Measurements from ENCODE around the gene SEC23B. TPM values are rescaled to one million over a fixed set of nuclear protein-coding genes. Genes with fewer than 3 reads are reported as not detected.

Gene SEC23B
- total RNA-seq, 5 donors from 2014 or later (not counting 1 experiment from before 2014, with no cell fraction given), result 34.7 to 51.3 (median 42.1) TPM

GRCh38 chr20:18529041-18529440, 21.3 kb downstream of the SEC23B start:
- ChIA-PET POLR2A (interaction anchor here (0.5 kb wide), 2 partner anchors 22 to 46 kb away, joined by 5 to 9 read pairs; no protein-coding TSS in a partner anchor), CTCF (interaction anchor here (0.5 to 0.9 kb wide), 2 partner anchors 14 to 111 kb away, joined by 3 read pairs; no protein-coding TSS in a partner anchor)
- H3K4me1 Mint-ChIP-seq, result no peaks in the 10 kb centered on the region
- H3K4me1 ChIP-seq (ENCODE audit: control insufficient read depth in 1 of 2, extremely low read depth in 1 of 2, insufficient read depth in 2 of 2, low read length in 2 of 2), result no peaks in the 10 kb centered on the region
- DNase-seq (no peak), ATAC-seq (replicated peaks in 1 of 4) (no peak)
- no peaks in the 10 kb centered on the region for H3K27me3 ChIP-seq (replicated peaks in 1 of 2; ENCODE audit: control insufficient read depth in 2 of 2, extremely low read depth in 1 of 2, insufficient read depth in 2 of 2, low read length in 1 of 2)
- no peaks in the 10 kb centered on the region for H3K27me3 Mint-ChIP-seq
- no peak overlapping the region for H3K4me3 ChIP-seq (ENCODE audit: control insufficient read depth in 1 of 2, extremely low read depth in 1 of 2, low read length in 1 of 2)
- no peak overlapping the region for H3K4me3 Mint-ChIP-seq
- peaks cover 73% of the 10 kb centered on the region for H3K36me3 Mint-ChIP-seq
- no peaks in the 10 kb centered on the region for H3K9me3 ChIP-seq
- peaks cover 30 to 91% of the 10 kb centered on the region in 2 donors for H3K36me3 ChIP-seq (ENCODE audit: control insufficient read depth in 2 of 2, extremely low read depth in 1 of 2, insufficient read depth in 1 of 2, low read length in 1 of 2)
- no peaks in the 10 kb centered on the region for H3K9me3 Mint-ChIP-seq
- no peak overlapping the region for H3K27ac Mint-ChIP-seq
- no peak overlapping the region for H3K27ac ChIP-seq (ENCODE audit: low read length)

GRCh38 chr20:18532626-18533025, 24.9 kb downstream of the SEC23B start:
- peaks cover 73% of the 10 kb centered on the region for H3K36me3 Mint-ChIP-seq
- H3K4me3 ChIP-seq (ENCODE audit: control insufficient read depth in 1 of 2, extremely low read depth in 1 of 2, low read length in 1 of 2), result no peak overlapping the region
- ChIA-PET CTCF (no interaction called here), POLR2A (no interaction called here)
- no peaks in the 10 kb centered on the region for H3K9me3 Mint-ChIP-seq
- H3K27ac ChIP-seq (ENCODE audit: low read length), result no peak overlapping the region
- H3K27me3 ChIP-seq (replicated peaks in 1 of 2; ENCODE audit: control insufficient read depth in 2 of 2, extremely low read depth in 1 of 2, insufficient read depth in 2 of 2, low read length in 1 of 2), result no peaks in the 10 kb centered on the region
- no peak overlapping the region for H3K27ac Mint-ChIP-seq
- no peaks in the 10 kb centered on the region for H3K9me3 ChIP-seq
- WGBS (ENCODE audit: insufficient coverage), result 100% methylated on average over 1 of the region's 6 CpGs
- H3K4me3 Mint-ChIP-seq, result no peak overlapping the region
- peaks cover 21 to 77% of the 10 kb centered on the region in 2 donors for H3K36me3 ChIP-seq (ENCODE audit: control insufficient read depth in 2 of 2, extremely low read depth in 1 of 2, insufficient read depth in 1 of 2, low read length in 1 of 2)
- no peaks in the 10 kb centered on the region for H3K4me1 Mint-ChIP-seq
- ATAC-seq (replicated peaks in 1 of 4) (no peak), DNase-seq (no peak)
- H3K27me3 Mint-ChIP-seq, result no peaks in the 10 kb centered on the region
- H3K4me1 ChIP-seq (ENCODE audit: control insufficient read depth in 1 of 2, extremely low read depth in 1 of 2, insufficient read depth in 2 of 2, low read length in 2 of 2), result no peaks in the 10 kb centered on the region

GRCh38 chr20:18533491-18533890, 25.8 kb downstream of the SEC23B start:
- Histone ChIP-seq H3K36me3 (ENCODE audit: control insufficient read depth in 2 of 2, extremely low read depth in 1 of 2, insufficient read depth in 1 of 2, low read length in 1 of 2) (peaks cover 18 to 75% of the 10 kb centered on the region in 2 donors), H3K27ac (ENCODE audit: low read length) (no peak overlapping the region), H3K4me1 (ENCODE audit: control insufficient read depth in 1 of 2, extremely low read depth in 1 of 2, insufficient read depth in 2 of 2, low read length in 2 of 2) (no peaks in the 10 kb centered on the region), H3K9me3 (no peaks in the 10 kb centered on the region), H3K27me3 (replicated peaks in 1 of 2; ENCODE audit: control insufficient read depth in 2 of 2, extremely low read depth in 1 of 2, insufficient read depth in 2 of 2, low read length in 1 of 2) (no peaks in the 10 kb centered on the region), H3K4me3 (ENCODE audit: control insufficient read depth in 1 of 2, extremely low read depth in 1 of 2, low read length in 1 of 2) (no peak overlapping the region)
- Mint-ChIP-seq H3K9me3 (no peaks in the 10 kb centered on the region), H3K4me1 (no peaks in the 10 kb centered on the region), H3K4me3 (no peak overlapping the region), H3K36me3 (peaks cover 72% of the 10 kb centered on the region), H3K27ac (no peak overlapping the region), H3K27me3 (no peaks in the 10 kb centered on the region)
- ATAC-seq (replicated peaks in 1 of 4) (no peak), DNase-seq (no peak)
- ChIA-PET CTCF (no interaction called here), POLR2A (no interaction called here)
- WGBS (ENCODE audit: insufficient coverage), result no CpG with 5 or more reads among the region's 1 CpG

- no peak for ATAC-seq (replicated peaks in 1 of 4)
- no peak overlapping the region for H3K27ac Mint-ChIP-seq
- POLR2A ChIA-PET, result no interaction called here
Observed at GRCh38 chr20:18533978-18534644, 26.4 kb downstream of the SEC23B start.

GRCh38 chr20:18537651-18538050, 29.9 kb downstream of the SEC23B start:
- WGBS (ENCODE audit: insufficient coverage), result no CpG with 5 or more reads among the region's 2 CpGs
- no peak overlapping the region for H3K4me3 ChIP-seq (ENCODE audit: control insufficient read depth in 1 of 2, extremely low read depth in 1 of 2, low read length in 1 of 2)
- H3K4me1 Mint-ChIP-seq, result no peaks in the 10 kb centered on the region
- ChIA-PET CTCF (no interaction called here), POLR2A (no interaction called here)
- H3K27me3 Mint-ChIP-seq, result no peaks in the 10 kb centered on the region
- DNase-seq, result no peak
- H3K9me3 ChIP-seq, result no peaks in the 10 kb centered on the region
- H3K4me1 ChIP-seq (ENCODE audit: control insufficient read depth in 1 of 2, extremely low read depth in 1 of 2, insufficient read depth in 2 of 2, low read length in 2 of 2), result no peaks in the 10 kb centered on the region
- ATAC-seq (replicated peaks in 1 of 4), result no peak
- no peaks in the 10 kb centered on the region for H3K27me3 ChIP-seq (replicated peaks in 1 of 2; ENCODE audit: control insufficient read depth in 2 of 2, extremely low read depth in 1 of 2, insufficient read depth in 2 of 2, low read length in 1 of 2)
- H3K36me3 Mint-ChIP-seq, result peaks cover 63% of the 10 kb centered on the region
- H3K4me3 Mint-ChIP-seq, result no peak overlapping the region
- H3K27ac Mint-ChIP-seq, result no peak overlapping the region
- peaks cover 0 to 59% of the 10 kb centered on the region in 2 donors for H3K36me3 ChIP-seq (ENCODE audit: control insufficient read depth in 2 of 2, extremely low read depth in 1 of 2, insufficient read depth in 1 of 2, low read length in 1 of 2)
- H3K27ac ChIP-seq (ENCODE audit: low read length), result no peak overlapping the region
- H3K9me3 Mint-ChIP-seq, result no peaks in the 10 kb centered on the region

More at GRCh38 chr20:18533978-18534644, 26.4 kb downstream of the SEC23B start:
- Histone ChIP-seq H3K4me1 (ENCODE audit: control insufficient read depth in 1 of 2, extremely low read depth in 1 of 2, insufficient read depth in 2 of 2, low read length in 2 of 2) (no peaks in the 10 kb centered on the region), H3K27me3 (replicated peaks in 1 of 2; ENCODE audit: control insufficient read depth in 2 of 2, extremely low read depth in 1 of 2, insufficient read depth in 2 of 2, low read length in 1 of 2) (no peaks in the 10 kb centered on the region), H3K9me3 (no peaks in the 10 kb centered on the region), H3K36me3 (ENCODE audit: control insufficient read depth in 2 of 2, extremely low read depth in 1 of 2, insufficient read depth in 1 of 2, low read length in 1 of 2) (peaks cover 18 to 71% of the 10 kb centered on the region in 2 donors), H3K4me3 (ENCODE audit: control insufficient read depth in 1 of 2, extremely low read depth in 1 of 2, low read length in 1 of 2) (no peak overlapping the region), H3K27ac (ENCODE audit: low read length) (no peak overlapping the region)
- 92% methylated on average over 3 of the region's 6 CpGs for WGBS (ENCODE audit: insufficient coverage)
- CTCF ChIA-PET, result no interaction called here
- no peaks in the 10 kb centered on the region for H3K4me1 Mint-ChIP-seq
- no peaks in the 10 kb centered on the region for H3K27me3 Mint-ChIP-seq
- no peaks in the 10 kb centered on the region for H3K9me3 Mint-ChIP-seq
- no peak for DNase-seq
- H3K36me3 Mint-ChIP-seq, result peaks cover 66% of the 10 kb centered on the region
- H3K4me3 Mint-ChIP-seq, result no peak overlapping the region

- Histone ChIP-seq H3K4me1 (ENCODE audit: control insufficient read depth in 1 of 2, extremely low read depth in 1 of 2, insufficient read depth in 2 of 2, low read length in 2 of 2) (no peaks in the 10 kb centered on the region), H3K9me3 (no peaks in the 10 kb centered on the region), H3K4me3 (ENCODE audit: control insufficient read depth in 1 of 2, extremely low read depth in 1 of 2, low read length in 1 of 2) (no peak overlapping the region), H3K36me3 (ENCODE audit: control insufficient read depth in 2 of 2, extremely low read depth in 1 of 2, insufficient read depth in 1 of 2, low read length in 1 of 2) (peaks cover 6 to 59% of the 10 kb centered on the region in 2 donors), H3K27me3 (replicated peaks in 1 of 2; ENCODE audit: control insufficient read depth in 2 of 2, extremely low read depth in 1 of 2, insufficient read depth in 2 of 2, low read length in 1 of 2) (no peaks in the 10 kb centered on the region), H3K27ac (ENCODE audit: low read length) (no peak overlapping the region)
- H3K9me3 Mint-ChIP-seq, result no peaks in the 10 kb centered on the region
- POLR2A ChIA-PET, result no interaction called here
- ATAC-seq (replicated peaks in 1 of 4), result no peak
- no peaks in the 10 kb centered on the region for H3K4me1 Mint-ChIP-seq
- no peak overlapping the region for H3K27ac Mint-ChIP-seq
- no peak overlapping the region for H3K4me3 Mint-ChIP-seq
- H3K36me3 Mint-ChIP-seq, result peaks cover 68% of the 10 kb centered on the region
- CTCF ChIA-PET, result no interaction called here
- H3K27me3 Mint-ChIP-seq, result no peaks in the 10 kb centered on the region
- DNase-seq, result no peak
- WGBS (ENCODE audit: insufficient coverage), result 89% methylated on average over 1 of the region's 5 CpGs
Observed at GRCh38 chr20:18541741-18542140, 34.0 kb downstream of the SEC23B start.

- H3K9me3 ChIP-seq, result no peaks in the 10 kb centered on the region
- ChIA-PET CTCF (no interaction called here), POLR2A (no interaction called here)
- H3K4me3 ChIP-seq (ENCODE audit: control insufficient read depth in 1 of 2, extremely low read depth in 1 of 2, low read length in 1 of 2), result no peak overlapping the region
- Mint-ChIP-seq H3K4me3 (no peak overlapping the region), H3K36me3 (peaks cover 65% of the 10 kb centered on the region), H3K27me3 (no peaks in the 10 kb centered on the region), H3K9me3 (no peaks in the 10 kb centered on the region), H3K27ac (no peak overlapping the region), H3K4me1 (no peaks in the 10 kb centered on the region)
- DNase-seq (no peak), ATAC-seq (replicated peaks in 1 of 4) (no peak)
- H3K27me3 ChIP-seq (replicated peaks in 1 of 2; ENCODE audit: control insufficient read depth in 2 of 2, extremely low read depth in 1 of 2, insufficient read depth in 2 of 2, low read length in 1 of 2), result no peaks in the 10 kb centered on the region
- no peak overlapping the region for H3K27ac ChIP-seq (ENCODE audit: low read length)
- H3K4me1 ChIP-seq (ENCODE audit: control insufficient read depth in 1 of 2, extremely low read depth in 1 of 2, insufficient read depth in 2 of 2, low read length in 2 of 2), result no peaks in the 10 kb centered on the region
- peaks cover 10 to 63% of the 10 kb centered on the region in 2 donors for H3K36me3 ChIP-seq (ENCODE audit: control insufficient read depth in 2 of 2, extremely low read depth in 1 of 2, insufficient read depth in 1 of 2, low read length in 1 of 2)
- WGBS (ENCODE audit: insufficient coverage), result 92% methylated on average over 2 of the region's 4 CpGs
Observed at GRCh38 chr20:18543216-18543615, 35.5 kb downstream of the SEC23B start.
